ENCODE results near the gene GAS7.

GAS7 gene

GRCh38 chr17:9893411-9894012, 304.9 kb downstream of the GAS7 start:
- DNase-seq (ENCODE audit: low read depth in 2 of 2), result no peak

GRCh38 chr17:9890124-9890523, 308.3 kb downstream of the GAS7 start:
- DNase-seq (ENCODE audit: low read depth in 2 of 2), result no peak

GRCh38 chr17:9887508-9887907, 310.9 kb downstream of the GAS7 start:
- DNase-seq (ENCODE audit: low read depth in 2 of 2), result no peak

GRCh38 chr17:9886141-9886930, 312.1 kb downstream of the GAS7 start:
- no peak for DNase-seq (ENCODE audit: low read depth in 2 of 2)

- DNase-seq (ENCODE audit: low read depth in 2 of 2), result no peak
Observed at GRCh38 chr17:9883451-9883850, 315.0 kb downstream of the GAS7 start.

GRCh38 chr17:9880582-9880999, 317.8 kb downstream of the GAS7 start:
- DNase-seq (ENCODE audit: low read depth in 2 of 2), result no peak

- DNase-seq (ENCODE audit: low read depth in 2 of 2), result no peak
Observed at GRCh38 chr17:9878786-9879525, 319.4 kb downstream of the GAS7 start.

- DNase-seq (ENCODE audit: low read depth in 2 of 2), result no peak
Observed at GRCh38 chr17:9878356-9878755, 320.1 kb downstream of the GAS7 start.

GRCh38 chr17:9875441-9875840, 323.0 kb downstream of the GAS7 start:
- DNase-seq (ENCODE audit: low read depth in 2 of 2), result no peak

GRCh38 chr17:9874722-9875121, 323.7 kb downstream of the GAS7 start:
- DNase-seq (ENCODE audit: low read depth in 2 of 2), result no peak

GRCh38 chr17:9872852-9873251, 325.6 kb downstream of the GAS7 start:
- DNase-seq (ENCODE audit: low read depth in 2 of 2), result no peak

GRCh38 chr17:9868552-9868951, 329.9 kb downstream of the GAS7 start:
- DNase-seq (ENCODE audit: low read depth in 2 of 2), result no peak

- no peak for DNase-seq (ENCODE audit: low read depth in 2 of 2)
Observed at GRCh38 chr17:9865586-9865985, 332.8 kb downstream of the GAS7 start.

GRCh38 chr17:9862949-9863348, 335.5 kb downstream of the GAS7 start:
- DNase-seq (ENCODE audit: low read depth in 2 of 2), result no peak

GRCh38 chr17:9862220-9862619, 336.2 kb downstream of the GAS7 start:
- DNase-seq (ENCODE audit: low read depth in 2 of 2), result no peak

- DNase-seq (ENCODE audit: low read depth in 2 of 2), result no peak
Observed at GRCh38 chr17:9860851-9861250, 337.6 kb downstream of the GAS7 start.

Measured in stimulated activated CD8-positive, alpha-beta memory T cell treated with anti-CD3 and anti-CD28 coated beads, Interleukin-7, amount 100 ng/mL, for 4 hours (primary cell).